Keratinocyte (primary cell): ENCODE results near the gene KDM3B. TPM values are rescaled to one million over a fixed set of nuclear protein-coding genes. Genes with fewer than 3 reads are reported as not detected.

Experiments
- DNase-seq: peaks from one replicate; pipeline ENCODE4 v3.0.0-alpha.2; 2011; ENCODE audit warnings: low read depth, missing footprints, low spot score
- FAIRE-seq: peaks from 2 replicates; lab custom pipeline; 2011; peaks lifted over from hg19 to GRCh38; lab: Jason Lieb, UNC
- H2AFZ ChIP-seq: 2 replicates; pipeline ENCODE4 v1.6.0; 2012; ENCODE audit warnings: low read length, control low read depth, inconsistent platforms; ENCODE audit not compliant: control insufficient read depth
- H3K27ac ChIP-seq: 2 replicates; pipeline ENCODE4 v1.5.1; 2011; ENCODE audit warnings: low read length; ENCODE audit not compliant: control insufficient read depth, insufficient read depth
- H3K27me3 ChIP-seq: 3 replicates; pipeline ENCODE4 v1.6.0; 2011; ENCODE audit warnings: low read length; ENCODE audit not compliant: control insufficient read depth, insufficient read depth; ENCODE audit errors: extremely low read depth
- H3K36me3 ChIP-seq, 2 experiments: 2 replicates in 1 of 2; 3 replicates in 1 of 2; pipeline ENCODE4 v1.5.1; 2011; ENCODE audit warnings: low read length in 2 of 2, mild to moderate bottlenecking in 1 of 2; ENCODE audit not compliant: control insufficient read depth in 2 of 2, insufficient read depth in 2 of 2; ENCODE audit errors: extremely low read depth in 1 of 2
- H3K4me1 ChIP-seq: 3 replicates; pipeline ENCODE4 v1.5.1; 2011; ENCODE audit warnings: low read length; ENCODE audit not compliant: control insufficient read depth, insufficient read depth; ENCODE audit errors: extremely low read depth
- H3K4me2 ChIP-seq: 3 replicates; pipeline ENCODE4 v1.6.0; 2011; ENCODE audit warnings: low read depth, low read length; ENCODE audit not compliant: control insufficient read depth, insufficient read depth; ENCODE audit errors: extremely low read depth
- H3K4me3 ChIP-seq, 3 experiments: fragments of 200-600 bp in 1 of 3; sonication (generic) in 1 of 3; 2 replicates in 2 of 3; 3 replicates in 1 of 3; pipeline ENCODE4 v1.5.1; 2011 to 2016; ENCODE audit warnings: low read length in 3 of 3, mild to moderate bottlenecking in 3 of 3, control low read depth in 2 of 3, inconsistent platforms in 1 of 3, low read depth in 1 of 3, mixed read lengths in 1 of 3, mixed run types in 1 of 3, moderate library complexity in 1 of 3; ENCODE audit not compliant: control insufficient read depth in 2 of 3, insufficient read depth in 2 of 3; ENCODE audit errors: extremely low read depth in 1 of 3
- H3K79me2 ChIP-seq: 2 replicates; pipeline ENCODE4 v1.6.0; 2012; ENCODE audit warnings: low read length; ENCODE audit not compliant: control insufficient read depth, insufficient read depth
- H3K9ac ChIP-seq: 3 replicates; pipeline ENCODE4 v1.6.0; 2011; ENCODE audit warnings: low read length; ENCODE audit not compliant: control insufficient read depth, insufficient read depth; ENCODE audit errors: extremely low read depth
- H3K9me1 ChIP-seq: 3 replicates; pipeline ENCODE4 v1.6.0; 2011; ENCODE audit warnings: low read length; ENCODE audit not compliant: control insufficient read depth, insufficient read depth; ENCODE audit errors: extremely low read depth
- H3K9me3 ChIP-seq: 2 replicates; pipeline ENCODE4 v1.5.1; 2012; ENCODE audit warnings: low read depth, low read length; ENCODE audit not compliant: control insufficient read depth
- H4K20me1 ChIP-seq: 3 replicates; pipeline ENCODE4 v1.6.0; 2011; ENCODE audit warnings: low read length; ENCODE audit not compliant: control insufficient read depth, insufficient read depth; ENCODE audit errors: extremely low read depth
- EZH2 ChIP-seq: IDR thresholded peaks from one replicate; pipeline ENCODE4 v1.6.1; 2012; ENCODE audit warnings: inconsistent platforms, mild to moderate bottlenecking, low read length, moderate library complexity
- dilution Hi-C: fragments of 300-500 bp; cut with MboI; formaldehyde crosslinking; loops from one replicate; pipeline ENCODE4 v1.7.0; 2020; ENCODE audit warnings: low sequenced_read_pairs; ENCODE audit not compliant: extremely low pct_ligation_motif_present
- polyA plus RNA-seq, 5 experiments: library from polyadenylated mRNA; depleted of rRNA in 3 of 5; stranded (reverse) in 3 of 5; stranded (forward) in 1 of 5; unstranded in 1 of 5; fragments of >200 nt; gene quantifications; 1 replicate in 1 of 5; 2 replicates in 3 of 5; 3 replicates in 1 of 5; pipeline versions ENCODE4 v1.2.1 to v1.2.3, GENCODE V29; 2011 to 2012; ENCODE audit warnings: missing spikeins in 2 of 5, low read depth in 1 of 5, low replicate concordance in 1 of 5
- TF ChIP-seq, protein P1 (sequence below), 3 experiments: IDR thresholded peaks in 1 of 3; conservative IDR thresholded peaks in 1 of 3; optimal IDR thresholded peaks in 1 of 3; 2 replicates in 2 of 3; 3 replicates in 1 of 3; pipeline versions ENCODE3 to v1.5.1; 2011; ENCODE audit warnings: low read length in 3 of 3, mild to moderate bottlenecking in 3 of 3, moderate library complexity in 2 of 3, control low read depth in 1 of 3, inconsistent platforms in 1 of 3; ENCODE audit not compliant: insufficient read depth in 2 of 3; ENCODE audit errors: extremely low read depth in 1 of 3

Gene KDM3B
- polyA plus RNA-seq, 1 donor (not counting 4 experiments of a cell fraction or from before 2014, with no cell fraction given), result 28.8 TPM

- H2AFZ ChIP-seq, result no peak overlapping the region
- FAIRE-seq, result no peak
- no peak overlapping the region for H3K4me3 ChIP-seq
- H3K4me1 ChIP-seq, result peaks cover 5% of the 10 kb centered on the region
- DNase-seq, result no peak
- H4K20me1 ChIP-seq, result no peaks in the 10 kb centered on the region
- no peaks in the 10 kb centered on the region for H3K79me2 ChIP-seq
- no peaks in the 10 kb centered on the region for H3K27me3 ChIP-seq
- no peaks in the 10 kb centered on the region for H3K36me3 ChIP-seq
- no peak overlapping the region for H3K27ac ChIP-seq
- TF ChIP-seq, protein P1, sequence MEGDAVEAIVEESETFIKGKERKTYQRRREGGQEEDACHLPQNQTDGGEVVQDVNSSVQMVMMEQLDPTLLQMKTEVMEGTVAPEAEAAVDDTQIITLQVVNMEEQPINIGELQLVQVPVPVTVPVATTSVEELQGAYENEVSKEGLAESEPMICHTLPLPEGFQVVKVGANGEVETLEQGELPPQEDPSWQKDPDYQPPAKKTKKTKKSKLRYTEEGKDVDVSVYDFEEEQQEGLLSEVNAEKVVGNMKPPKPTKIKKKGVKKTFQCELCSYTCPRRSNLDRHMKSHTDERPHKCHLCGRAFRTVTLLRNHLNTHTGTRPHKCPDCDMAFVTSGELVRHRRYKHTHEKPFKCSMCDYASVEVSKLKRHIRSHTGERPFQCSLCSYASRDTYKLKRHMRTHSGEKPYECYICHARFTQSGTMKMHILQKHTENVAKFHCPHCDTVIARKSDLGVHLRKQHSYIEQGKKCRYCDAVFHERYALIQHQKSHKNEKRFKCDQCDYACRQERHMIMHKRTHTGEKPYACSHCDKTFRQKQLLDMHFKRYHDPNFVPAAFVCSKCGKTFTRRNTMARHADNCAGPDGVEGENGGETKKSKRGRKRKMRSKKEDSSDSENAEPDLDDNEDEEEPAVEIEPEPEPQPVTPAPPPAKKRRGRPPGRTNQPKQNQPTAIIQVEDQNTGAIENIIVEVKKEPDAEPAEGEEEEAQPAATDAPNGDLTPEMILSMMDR (optimal IDR thresholded peaks at IDR 0.05 in 1 of 3, IDR thresholded peaks at IDR 0.05 in 1 of 3, conservative IDR thresholded peaks at IDR 0.05 in 1 of 3; ENCODE audit: extremely low read depth in 1 of 3, insufficient read depth in 2 of 3, low read length in 3 of 3), result no peak
- TF ChIP-seq EZH2, result no peak
- no peak overlapping the region for H3K9ac ChIP-seq
- dilution Hi-C loops, result no loop called here
- no peaks in the 10 kb centered on the region for H3K9me1 ChIP-seq
- H3K9me3 ChIP-seq, result no peaks in the 10 kb centered on the region
- H3K4me2 ChIP-seq, result no peak overlapping the region
Measured at GRCh38 chr5:138457531-138458275, 105.2 kb downstream of the KDM3B start.

DNA sequence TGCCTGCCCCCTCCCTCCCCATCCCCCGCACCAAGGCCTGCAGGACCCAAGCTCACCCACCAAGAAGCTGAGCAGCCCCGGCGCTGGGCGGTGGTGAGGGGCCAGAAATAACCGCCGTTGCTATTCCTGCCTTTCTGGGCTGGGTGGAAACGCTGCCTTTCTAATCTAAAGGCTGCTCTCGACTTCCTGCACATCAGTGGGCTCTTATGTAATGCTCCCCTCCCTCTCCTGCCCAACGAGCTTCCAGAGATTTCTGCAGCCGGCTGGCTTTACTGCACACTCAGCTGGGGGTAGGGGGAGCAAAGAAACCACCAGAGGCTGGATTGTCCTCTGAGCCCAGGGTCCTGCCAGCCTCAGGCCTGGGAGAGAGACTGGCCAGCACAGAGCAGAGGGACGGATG, 105.9 kb downstream of the KDM3B start:
- Histone ChIP-seq H3K4me2 (no peak overlapping the region), H3K9me1 (no peaks in the 10 kb centered on the region), H3K4me3 (no peak overlapping the region), H4K20me1 (no peaks in the 10 kb centered on the region), H3K79me2 (no peaks in the 10 kb centered on the region), H3K27me3 (no peaks in the 10 kb centered on the region), H3K36me3 (no peaks in the 10 kb centered on the region), H3K9me3 (no peaks in the 10 kb centered on the region), H3K27ac (no peak overlapping the region), H3K4me1 (peaks cover 7% of the 10 kb centered on the region), H3K9ac (no peak overlapping the region), H2AFZ (no peak overlapping the region)
- FAIRE-seq (no peak), DNase-seq (no peak)
- dilution Hi-C loops, result no loop called here
- no peak for TF ChIP-seq EZH2
- TF ChIP-seq, protein P1 (optimal IDR thresholded peaks at IDR 0.05 in 1 of 3, IDR thresholded peaks at IDR 0.05 in 1 of 3, conservative IDR thresholded peaks at IDR 0.05 in 1 of 3; ENCODE audit: extremely low read depth in 1 of 3, insufficient read depth in 2 of 3, low read length in 3 of 3), result no peak
